Lower lobe of right lung (tissue), 2 donors: ENCODE results near the gene PRMT9. TPM values are rescaled to one million over a fixed set of nuclear protein-coding genes. Genes with fewer than 3 reads are reported as not detected.

Source experiments
- ATAC-seq, 2 donors: fragments of 200-7000 bp; cut with Tn5 transposase; one replicate each; pipeline ENCODE4 v1.9.1; 2020 to 2022; ENCODE audit warnings: mild to moderate bottlenecking in 2 of 2, moderate library complexity in 2 of 2
- DNase-seq: peaks from one replicate; pipeline ENCODE4 v3.0.0-alpha.2; 2020
- H3K27ac ChIP-seq: fragments of 200-600 bp; one replicate; pipeline ENCODE4 v1.8.0; 2022
- H3K27me3 ChIP-seq: fragments of 200-600 bp; one replicate; pipeline ENCODE4 v1.8.0; 2022; ENCODE audit warnings: low read depth
- H3K36me3 ChIP-seq: fragments of 200-600 bp; one replicate; pipeline ENCODE4 v1.8.0; 2022; ENCODE audit warnings: mild to moderate bottlenecking
- H3K4me1 ChIP-seq: fragments of 200-600 bp; one replicate; pipeline ENCODE4 v1.8.0; 2022
- H3K4me3 ChIP-seq: fragments of 200-600 bp; one replicate; pipeline ENCODE4 v1.8.0; 2022; ENCODE audit warnings: mild to moderate bottlenecking
- H3K9me3 ChIP-seq: fragments of 200-600 bp; one replicate; pipeline ENCODE4 v1.8.0; 2022
- intact Hi-C: fragments of 100-400 bp; cut with DNase I; formaldehyde crosslinking; loops from one replicate; pipeline ENCODE4 v1.11.0; 2022
- total RNA-seq: library from RNA; stranded (reverse); fragmentation: NEBNext Ultra II Directional; extraction: Animal tissue kit (Norgen Biotek cat#: 25700); gene quantifications from one replicate; pipeline ENCODE4 v1.2.1, GENCODE V29; 2021
- TF ChIP-seq, protein P1 (sequence below): fragments of 200-600 bp; IDR thresholded peaks from one replicate; pipeline ENCODE4 v1.8.0; 2022; ENCODE audit warnings: antibody characterized with exemption, mild to moderate bottlenecking
- donor health status: DM: no; HTN: yes; CAD: no; lungs with severe emphysema.

PRMT9 gene
- total RNA-seq, 1 donor from 2014 or later, result 9.4 TPM

DNA sequence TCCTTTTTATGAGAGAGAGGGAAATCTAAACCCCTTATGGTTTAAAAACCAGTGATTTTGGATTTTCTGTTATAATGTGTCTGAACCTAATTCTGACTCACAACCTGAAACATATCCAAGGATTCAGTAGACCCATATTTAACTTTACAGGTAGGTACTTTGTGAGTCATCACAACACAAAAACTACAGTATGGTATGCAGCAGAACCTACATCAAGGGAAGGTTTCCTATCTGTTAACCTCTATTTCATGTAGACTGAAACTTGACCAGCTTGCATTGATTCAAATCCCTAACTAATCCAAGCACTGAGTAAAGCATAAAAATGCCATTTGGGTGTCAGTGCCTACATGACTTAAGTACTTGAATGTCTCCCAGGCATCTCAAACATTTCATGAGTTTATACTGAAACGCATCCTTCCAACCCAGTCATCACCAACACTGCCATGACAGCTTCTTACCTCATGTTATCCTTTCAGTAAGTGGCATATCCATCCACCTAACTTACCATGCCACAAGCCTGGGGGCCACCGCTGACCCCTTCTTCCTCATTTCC, 43.6 kb upstream of the PRMT9 start:
- H3K4me3 ChIP-seq, result no peak overlapping the region

DNA sequence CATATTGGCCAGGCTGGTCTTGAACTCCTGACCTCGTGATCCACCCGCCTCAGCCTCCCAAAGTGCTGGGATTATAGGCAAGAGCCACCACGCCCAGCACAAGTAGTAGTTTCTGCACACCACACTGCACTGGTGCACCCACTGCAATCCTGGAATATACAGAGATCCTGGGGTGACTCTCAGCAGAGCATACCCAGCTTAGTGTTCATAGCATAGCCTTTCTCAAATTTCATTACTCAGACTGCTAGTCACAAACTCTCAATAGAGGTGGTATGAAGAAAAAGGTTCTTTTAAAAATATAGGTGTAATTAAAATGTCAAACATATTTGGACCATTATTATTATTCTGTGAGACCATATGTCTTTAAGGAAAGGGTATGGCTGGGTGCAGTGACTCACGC, 41.7 kb upstream of the PRMT9 start:
- no peak overlapping the region for H3K4me3 ChIP-seq
- H3K27ac ChIP-seq, result no peak overlapping the region
- ATAC-seq (no peak), DNase-seq (no peak)
- TF ChIP-seq, protein P1, sequence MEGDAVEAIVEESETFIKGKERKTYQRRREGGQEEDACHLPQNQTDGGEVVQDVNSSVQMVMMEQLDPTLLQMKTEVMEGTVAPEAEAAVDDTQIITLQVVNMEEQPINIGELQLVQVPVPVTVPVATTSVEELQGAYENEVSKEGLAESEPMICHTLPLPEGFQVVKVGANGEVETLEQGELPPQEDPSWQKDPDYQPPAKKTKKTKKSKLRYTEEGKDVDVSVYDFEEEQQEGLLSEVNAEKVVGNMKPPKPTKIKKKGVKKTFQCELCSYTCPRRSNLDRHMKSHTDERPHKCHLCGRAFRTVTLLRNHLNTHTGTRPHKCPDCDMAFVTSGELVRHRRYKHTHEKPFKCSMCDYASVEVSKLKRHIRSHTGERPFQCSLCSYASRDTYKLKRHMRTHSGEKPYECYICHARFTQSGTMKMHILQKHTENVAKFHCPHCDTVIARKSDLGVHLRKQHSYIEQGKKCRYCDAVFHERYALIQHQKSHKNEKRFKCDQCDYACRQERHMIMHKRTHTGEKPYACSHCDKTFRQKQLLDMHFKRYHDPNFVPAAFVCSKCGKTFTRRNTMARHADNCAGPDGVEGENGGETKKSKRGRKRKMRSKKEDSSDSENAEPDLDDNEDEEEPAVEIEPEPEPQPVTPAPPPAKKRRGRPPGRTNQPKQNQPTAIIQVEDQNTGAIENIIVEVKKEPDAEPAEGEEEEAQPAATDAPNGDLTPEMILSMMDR, result no peak
- H3K4me1 ChIP-seq, result no peaks in the 10 kb centered on the region
- H3K9me3 ChIP-seq, result no peaks in the 10 kb centered on the region
- H3K36me3 ChIP-seq, result no peaks in the 10 kb centered on the region
- H3K27me3 ChIP-seq, result no peaks in the 10 kb centered on the region
- intact Hi-C loops, result no loop called here

More for the DNA sequence above, 43.6 kb upstream of the PRMT9 start:
- Histone ChIP-seq H3K9me3 (no peaks in the 10 kb centered on the region), H3K4me1 (no peaks in the 10 kb centered on the region), H3K27ac (no peak overlapping the region), H3K36me3 (no peaks in the 10 kb centered on the region), H3K27me3 (no peaks in the 10 kb centered on the region)
- TF ChIP-seq, protein P1, result no peak
- intact Hi-C loops, result no loop called here
- ATAC-seq, result no peak
- DNase-seq, result no peak

DNA sequence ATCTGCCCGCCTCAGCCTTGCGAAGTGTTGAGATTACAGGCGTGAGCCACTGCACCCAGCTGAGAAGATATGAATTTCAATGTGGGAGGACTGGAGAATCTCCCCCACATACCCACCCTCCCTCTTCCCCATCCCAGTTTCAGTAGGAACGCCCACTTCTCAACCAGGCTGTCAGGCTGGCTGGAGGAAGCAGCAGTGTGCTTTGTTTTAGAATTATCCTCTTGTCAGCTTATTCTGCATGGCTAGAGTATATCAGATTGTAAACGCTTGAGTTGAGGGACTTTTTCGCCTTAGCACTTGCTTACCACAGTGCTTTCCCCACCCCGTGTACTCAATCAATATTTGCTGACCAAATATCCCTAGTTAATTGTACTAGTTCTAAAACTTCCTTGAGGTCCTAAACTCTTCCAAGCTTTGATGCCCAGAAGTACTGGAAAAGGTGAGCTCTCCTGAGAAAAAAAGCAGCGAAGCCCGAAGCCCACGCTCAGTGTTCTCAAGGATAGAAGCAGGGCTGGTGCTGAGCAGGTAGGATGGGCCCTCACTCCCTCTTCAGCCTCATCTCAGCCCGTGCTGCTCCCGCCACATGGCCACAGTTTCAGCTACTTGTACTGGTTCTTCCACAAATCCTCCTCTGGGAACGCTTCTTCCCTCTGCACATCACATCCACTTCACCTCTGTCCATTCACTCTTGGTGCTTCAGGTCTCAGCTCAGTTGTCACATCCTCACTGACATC, 40.7 kb upstream of the PRMT9 start:
- no peaks in the 10 kb centered on the region for H3K27me3 ChIP-seq
- DNase-seq, result no peak
- H3K4me1 ChIP-seq, result no peaks in the 10 kb centered on the region
- no peaks in the 10 kb centered on the region for H3K9me3 ChIP-seq
- H3K4me3 ChIP-seq, result no peak overlapping the region
- intact Hi-C loops, result no loop called here
- TF ChIP-seq, protein P1, result no peak
- peak in 1 of 2 donors; percentile 29 for ATAC-seq
- H3K27ac ChIP-seq, result no peak overlapping the region
- H3K36me3 ChIP-seq, result no peaks in the 10 kb centered on the region

DNA sequence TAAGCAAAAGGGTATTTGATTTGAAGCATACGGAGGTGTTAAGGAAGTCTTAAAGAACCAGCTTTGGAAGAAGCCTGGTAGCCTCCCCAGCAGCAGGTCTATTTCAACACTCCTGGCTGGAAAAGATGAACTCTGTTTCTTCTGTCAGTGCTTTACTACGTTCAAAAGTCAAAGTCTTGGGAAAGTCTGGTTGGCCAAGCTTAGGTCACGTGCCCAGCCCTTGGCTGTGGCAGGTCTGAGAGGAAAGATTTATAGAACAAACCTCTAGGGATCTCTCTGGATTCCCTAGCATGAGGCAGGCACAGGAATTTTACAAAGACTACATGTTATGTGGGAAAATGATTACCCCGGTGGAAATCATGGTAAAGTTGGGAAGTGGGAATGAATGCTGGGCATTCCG, 39.4 kb upstream of the PRMT9 start:
- DNase-seq (peak; percentile 52), ATAC-seq (peak; percentile 61 to 62)
- Histone ChIP-seq H3K4me3 (no peak overlapping the region), H3K27me3 (no peaks in the 10 kb centered on the region), H3K36me3 (no peaks in the 10 kb centered on the region), H3K27ac (no peak overlapping the region), H3K9me3 (no peaks in the 10 kb centered on the region), H3K4me1 (no peaks in the 10 kb centered on the region)
- intact Hi-C loops, result no loop called here
- TF ChIP-seq, protein P1, result no peak

DNA sequence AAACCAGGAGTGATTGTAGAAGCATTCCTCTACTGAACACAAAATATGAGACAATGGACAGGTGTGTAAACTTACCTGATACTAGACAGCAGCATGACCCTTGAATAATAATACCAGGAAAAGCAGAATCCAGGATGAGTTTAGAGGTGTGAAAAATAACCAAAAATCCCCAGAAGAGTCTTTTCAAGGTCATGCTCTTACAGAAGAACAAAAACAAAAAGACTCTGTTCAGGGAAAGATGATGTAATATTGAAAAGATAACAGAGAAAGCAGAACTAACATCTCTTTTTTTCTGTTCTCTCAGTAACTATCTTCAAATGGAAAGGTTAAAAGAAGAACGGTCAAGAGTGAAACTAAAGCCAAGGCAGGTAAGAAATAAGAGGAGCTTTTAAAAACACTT, 33.9 kb upstream of the PRMT9 start:
- intact Hi-C loops, result no loop called here
- DNase-seq, result no peak
- ATAC-seq, result no peak
- Histone ChIP-seq H3K27me3 (no peaks in the 10 kb centered on the region), H3K36me3 (no peaks in the 10 kb centered on the region), H3K4me3 (no peak overlapping the region), H3K27ac (no peak overlapping the region), H3K9me3 (no peaks in the 10 kb centered on the region), H3K4me1 (no peaks in the 10 kb centered on the region)
- TF ChIP-seq, protein P1, result no peak
